K562 (cell line): Measurements from ENCODE around the gene CNNM4. TPM values are rescaled to one million over a fixed set of nuclear protein-coding genes. Genes with fewer than 3 reads are reported as not detected.

Experiments
- CGGBP1 ChIP-seq: fragments of 250-450 bp; sonication (Bioruptor Pico); IDR thresholded peaks from 2 replicates; pipeline ENCODE4 v1.9.0; 2021; ENCODE audit warnings: mild to moderate bottlenecking
- DDX20 ChIP-seq: fragments of 450-650 bp; IDR thresholded peaks from 2 replicates; pipeline ENCODE4 v1.6.1; 2016; ENCODE audit warnings: missing genetic modification characterization, low read depth, mild to moderate bottlenecking, missing compliant biosample characterization, moderate library complexity
- DIDO1 ChIP-seq: fragments of 450-650 bp; IDR thresholded peaks from 2 replicates; pipeline ENCODE4 v1.6.1; 2016; ENCODE audit warnings: low read depth, missing biosample characterization, missing genetic modification characterization
- FOXK1 ChIP-seq: sonication (generic); formaldehyde crosslinking; IDR thresholded peaks from 2 replicates; pipeline ENCODE4 v1.8.0; 2022; ENCODE audit warnings: missing genetic modification reagents, mild to moderate bottlenecking, borderline replicate concordance
- HNRNPUL1 ChIP-seq: fragments of 200-400 bp; formaldehyde crosslinking; IDR thresholded peaks from 2 replicates; pipeline ENCODE4 v1.6.1; 2017; ENCODE audit warnings: low read length
- HOMEZ ChIP-seq: fragments of 250-450 bp; sonication (Bioruptor Pico); IDR thresholded peaks from 2 replicates; pipeline ENCODE4 v1.4.0; 2020; ENCODE audit warnings: mild to moderate bottlenecking, moderate library complexity
- IRF2 ChIP-seq: sonication (generic); formaldehyde crosslinking; IDR thresholded peaks from 2 replicates; pipeline ENCODE4 v1.8.1; 2022; ENCODE audit warnings: mild to moderate bottlenecking, missing genetic modification reagents
- KLF1 ChIP-seq: fragments of 450-650 bp; IDR thresholded peaks from 2 replicates; pipeline ENCODE4 v1.6.1; 2016; ENCODE audit warnings: missing genetic modification characterization, missing compliant biosample characterization
- L3MBTL2 ChIP-seq: fragments of 450-650 bp; IDR thresholded peaks from 2 replicates; pipeline ENCODE4 v1.6.1; 2016; ENCODE audit warnings: mild to moderate bottlenecking, moderate library complexity
- MAFG ChIP-seq: fragments of 450-650 bp; conservative IDR thresholded peaks from 2 replicates; pipeline ENCODE4 v1.6.1; 2016; ENCODE audit warnings: missing genetic modification characterization, missing compliant biosample characterization
- NCOA1 ChIP-seq: fragments of 450-650 bp; IDR thresholded peaks from 2 replicates; pipeline ENCODE4 v1.6.1; 2016; ENCODE audit warnings: low read depth
- NFRKB ChIP-seq: fragments of 450-650 bp; IDR thresholded peaks from 2 replicates; pipeline ENCODE4 v1.6.1; 2016; ENCODE audit warnings: low read depth
- PRPF4 ChIP-seq: fragments of 200-400 bp; formaldehyde crosslinking; IDR thresholded peaks from one replicate; pipeline ENCODE4 v1.6.1; 2017; ENCODE audit warnings: low read length, low read depth, mild to moderate bottlenecking; ENCODE audit not compliant: insufficient read depth, poor library complexity, severe bottlenecking
- PURB ChIP-seq: sonication (generic); formaldehyde crosslinking; IDR thresholded peaks from 2 replicates; pipeline ENCODE4 v1.9.0; 2021; ENCODE audit warnings: low read depth, mild to moderate bottlenecking, missing genetic modification reagents
- TEAD4 ChIP-seq, 2 experiments: sonication (generic) in 1 of 2; formaldehyde crosslinking in 1 of 2; IDR thresholded peaks; 2 replicates each; pipeline versions ENCODE4 v1.6.1 to v1.8.0; 2012 to 2022; ENCODE audit warnings: borderline replicate concordance in 1 of 2, inconsistent platforms in 1 of 2, low read length in 1 of 2, mild to moderate bottlenecking in 1 of 2, missing genetic modification reagents in 1 of 2
- TFAP4 ChIP-seq: sonication (generic); formaldehyde crosslinking; IDR thresholded peaks from 2 replicates; pipeline ENCODE4 v1.8.0; 2022; ENCODE audit warnings: missing genetic modification reagents, mild to moderate bottlenecking, moderate library complexity, borderline replicate concordance
- ZBTB1 ChIP-seq: sonication (generic); formaldehyde crosslinking; IDR thresholded peaks from 2 replicates; pipeline ENCODE4 v1.8.1; 2023; ENCODE audit warnings: missing genetic modification reagents, low read depth, mild to moderate bottlenecking, borderline replicate concordance
- ZBTB7A ChIP-seq: IDR thresholded peaks from 2 replicates; pipeline ENCODE4 v1.6.1; 2011; ENCODE audit warnings: low read depth, mild to moderate bottlenecking, low read length, moderate library complexity, borderline replicate concordance; ENCODE audit not compliant: control insufficient read depth
- ZEB2 ChIP-seq: fragments of 450-650 bp; IDR thresholded peaks from 2 replicates; pipeline ENCODE4 v1.6.1; 2016
- ZNF140 ChIP-seq: fragments of 250-450 bp; sonication (Bioruptor Pico); IDR thresholded peaks from 2 replicates; pipeline ENCODE4 v1.8.0; 2021; ENCODE audit warnings: moderate library complexity, mild to moderate bottlenecking, inconsistent platforms
- ZNF277 ChIP-seq: fragments of 250-450 bp; sonication (Bioruptor Pico); IDR thresholded peaks from 2 replicates; pipeline ENCODE4 v1.8.0; 2022; ENCODE audit warnings: inconsistent platforms, mild to moderate bottlenecking, moderate library complexity, borderline replicate concordance
- ZNF280B ChIP-seq: fragments of 250-450 bp; sonication (Bioruptor Pico); IDR thresholded peaks from 2 replicates; pipeline ENCODE4 v1.5.1; 2021; ENCODE audit warnings: mild to moderate bottlenecking
- ZNF384 ChIP-seq: IDR thresholded peaks from 2 replicates; pipeline ENCODE4 v1.6.1; 2012; ENCODE audit warnings: low read depth, low read length, improper control_type of control experiment
- polyA plus RNA-seq, 8 experiments: library from polyadenylated mRNA; depleted of rRNA in 4 of 8; stranded (reverse) in 5 of 8; unstranded in 3 of 8; fragments of >200 nt; fragmentation: Nextera tagmentation in 2 of 8; fragmentation: Illumina TruSeq in 1 of 8; extraction: Ambion mirVana in 2 of 8; extraction: Trizol in 1 of 8; gene quantifications; 2 replicates each; pipeline versions ENCODE4 v1.2.1 to v1.2.3, GENCODE V29; 2011 to 2014; ENCODE audit warnings: inconsistent platforms in 1 of 8, missing spikeins in 1 of 8
- total RNA-seq, 7 experiments: library from RNA; depleted of rRNA in 6 of 7; stranded (reverse); fragments of >200 nt in 6 of 7; fragmentation: Illumina TruSeq in 2 of 7; extraction: Trizol in 2 of 7; gene quantifications; 2 replicates each; pipeline versions ENCODE4 v1.2.1 to v1.2.3, GENCODE V29; 2011 to 2021; ENCODE audit warnings: low replicate concordance in 1 of 7

Gene CNNM4
- total and polyA plus RNA-seq, 9 of the 15 experiments (the other 6 are each of a cell fraction or from before 2014, with no cell fraction given), result 0.96 to 6.3 (median 2.8) TPM

GRCh38 chr2:96815326-96816126 lies 54.8 kb downstream of the CNNM4 start (continued):
- TF ChIP-seq IRF2 (CRISPR knock-in tag), result no peak
- TF ChIP-seq ZNF140 (CRISPR knock-in tag), result no peak
- no peak for TF ChIP-seq NFRKB
- peak; percentile 42; the same call in 1 of the 2 replicates for TF ChIP-seq TFAP4
- TF ChIP-seq ZNF277, result no peak
- TF ChIP-seq HOMEZ (CRISPR knock-in tag), result no peak
- TF ChIP-seq ZNF384, result no peak
- no peak for TF ChIP-seq NCOA1
- peak; percentile 71; the same call in 1 of the 2 replicates for TF ChIP-seq L3MBTL2
- no peak for TF ChIP-seq PURB (CRISPR knock-in tag)
- no peak for TF ChIP-seq ZEB2
- TF ChIP-seq TEAD4 (IDR thresholded peaks at IDR 0.05; ENCODE audit: low read length), result no peak
- no peak for TF ChIP-seq TEAD4 (CRISPR knock-in tag; IDR thresholded peaks at IDR 0.05; ENCODE audit: borderline replicate concordance)
- TF ChIP-seq DDX20 (tag), result no peak
- TF ChIP-seq MAFG (tag), result no peak
- peak; percentile 72; the same call in 1 of the 2 replicates for TF ChIP-seq ZBTB7A
- no peak for TF ChIP-seq ZNF280B
- TF ChIP-seq CGGBP1 (CRISPR knock-in tag), result no peak
- TF ChIP-seq KLF1 (tag), result no peak
- no peak for TF ChIP-seq ZBTB1 (CRISPR knock-in tag)
- no peak for TF ChIP-seq DIDO1 (tag)
- TF ChIP-seq PRPF4, result no peak
- TF ChIP-seq HNRNPUL1, result no peak
- no peak for TF ChIP-seq FOXK1
